HUES6 (cell line): ENCODE measurements around the gene IL1RN.

Experiments
- H3K27ac ChIP-seq: 2 replicates; pipeline ENCODE4 v1.7.0; 2013; ENCODE audit warnings: low read depth, mild to moderate bottlenecking, low read length, inconsistent platforms
- H3K27me3 ChIP-seq: 2 replicates; pipeline ENCODE4 v1.6.1; 2013; ENCODE audit warnings: low read length; ENCODE audit not compliant: control insufficient read depth, insufficient read depth
- H3K36me3 ChIP-seq: 2 replicates; pipeline ENCODE4 v1.6.1; 2013; ENCODE audit warnings: low read length; ENCODE audit not compliant: control insufficient read depth, insufficient read depth
- H3K4me1 ChIP-seq: 2 replicates; pipeline ENCODE4 v1.6.1; 2013; ENCODE audit warnings: low read length; ENCODE audit not compliant: control insufficient read depth, insufficient read depth
- H3K4me3 ChIP-seq: 2 replicates; pipeline ENCODE4 v1.5.1; 2013; ENCODE audit warnings: low read depth, low read length
- H3K9ac ChIP-seq: one replicate; pipeline ENCODE4 v1.6.1; 2013; ENCODE audit warnings: mild to moderate bottlenecking, low read length
- H3K9me3 ChIP-seq: 2 replicates; pipeline ENCODE4 v1.6.1; 2013; ENCODE audit warnings: low read depth, low read length; ENCODE audit not compliant: control insufficient read depth, insufficient read depth

IL1RN gene

DNA sequence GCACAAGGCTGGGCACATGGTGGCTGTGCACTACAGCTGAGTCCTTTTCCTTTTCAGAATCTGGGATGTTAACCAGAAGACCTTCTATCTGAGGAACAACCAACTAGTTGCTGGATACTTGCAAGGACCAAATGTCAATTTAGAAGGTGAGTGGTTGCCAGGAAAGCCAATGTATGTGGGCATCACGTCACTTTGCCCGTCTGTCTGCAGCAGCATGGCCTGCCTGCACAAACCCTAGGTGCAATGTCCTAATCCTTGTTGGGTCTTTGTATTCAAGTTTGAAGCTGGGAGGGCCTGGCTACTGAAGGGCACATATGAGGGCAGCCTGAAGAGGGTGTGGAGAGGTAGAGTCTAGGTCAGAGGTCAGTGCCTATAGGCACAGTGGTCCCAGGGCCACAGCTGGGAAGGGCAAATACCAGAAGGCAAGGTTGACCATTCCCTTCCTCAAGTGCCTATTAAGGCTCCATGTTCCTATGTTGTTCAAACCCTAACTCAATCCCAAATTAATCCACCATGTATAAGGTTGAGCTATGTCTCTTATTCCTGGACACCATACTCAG lies 2.2 kb downstream of the IL1RN start:
- Histone ChIP-seq H3K9ac (no peak overlapping the region), H3K27ac (no peak overlapping the region), H3K4me1 (no peaks in the 10 kb centered on the region), H3K4me3 (no peak overlapping the region), H3K27me3 (no peaks in the 10 kb centered on the region; the same call in 1 of the 2 replicates), H3K9me3 (no peaks in the 10 kb centered on the region), H3K36me3 (no peaks in the 10 kb centered on the region)

DNA sequence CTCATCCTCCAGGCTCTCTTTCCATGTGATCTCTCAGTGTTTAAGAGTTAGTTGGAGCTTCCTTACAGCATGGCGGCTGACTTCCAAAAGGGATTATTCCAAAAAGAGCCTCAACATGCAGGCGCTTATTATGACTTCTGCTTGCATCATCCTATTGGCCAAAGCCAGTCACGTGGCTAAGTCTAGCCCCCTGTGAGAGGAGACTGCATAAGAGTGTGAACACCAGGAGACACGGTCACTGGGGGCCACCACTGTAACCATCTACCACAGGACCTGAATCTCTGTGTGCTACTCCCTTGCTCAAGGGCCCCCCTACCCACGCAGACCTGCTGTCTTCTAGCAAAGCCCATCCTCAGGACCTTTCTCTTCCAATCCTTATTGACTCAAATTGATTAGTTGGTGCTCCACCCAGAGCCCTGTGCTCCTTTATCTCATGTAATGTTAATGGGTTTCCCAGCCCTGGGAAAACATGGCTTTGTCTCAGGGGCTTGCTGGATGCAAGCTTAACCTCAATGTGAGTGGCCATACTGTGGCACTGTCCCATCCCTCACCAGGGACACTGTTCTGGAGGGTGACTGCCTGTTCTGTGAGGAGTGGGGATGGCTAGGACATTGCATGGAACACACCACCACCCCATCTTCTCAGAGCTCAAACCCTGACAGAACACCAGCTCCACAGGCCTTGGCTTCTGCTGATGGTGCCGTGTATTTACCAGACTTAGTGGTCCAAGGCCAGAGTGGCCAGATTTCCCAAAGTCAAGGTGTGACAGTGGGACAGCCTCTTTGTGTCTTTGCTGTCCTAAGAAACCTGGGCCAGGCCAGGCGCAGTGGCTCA lies 4.2 kb downstream of the IL1RN start:
- no peaks in the 10 kb centered on the region; the same call in 1 of the 2 replicates for H3K27me3 ChIP-seq
- H3K4me3 ChIP-seq: no peak overlapping the region
- no peaks in the 10 kb centered on the region for H3K4me1 ChIP-seq
- H3K9me3 ChIP-seq: no peaks in the 10 kb centered on the region
- no peak overlapping the region for H3K27ac ChIP-seq
- H3K9ac ChIP-seq: no peak overlapping the region
- no peaks in the 10 kb centered on the region for H3K36me3 ChIP-seq

DNA sequence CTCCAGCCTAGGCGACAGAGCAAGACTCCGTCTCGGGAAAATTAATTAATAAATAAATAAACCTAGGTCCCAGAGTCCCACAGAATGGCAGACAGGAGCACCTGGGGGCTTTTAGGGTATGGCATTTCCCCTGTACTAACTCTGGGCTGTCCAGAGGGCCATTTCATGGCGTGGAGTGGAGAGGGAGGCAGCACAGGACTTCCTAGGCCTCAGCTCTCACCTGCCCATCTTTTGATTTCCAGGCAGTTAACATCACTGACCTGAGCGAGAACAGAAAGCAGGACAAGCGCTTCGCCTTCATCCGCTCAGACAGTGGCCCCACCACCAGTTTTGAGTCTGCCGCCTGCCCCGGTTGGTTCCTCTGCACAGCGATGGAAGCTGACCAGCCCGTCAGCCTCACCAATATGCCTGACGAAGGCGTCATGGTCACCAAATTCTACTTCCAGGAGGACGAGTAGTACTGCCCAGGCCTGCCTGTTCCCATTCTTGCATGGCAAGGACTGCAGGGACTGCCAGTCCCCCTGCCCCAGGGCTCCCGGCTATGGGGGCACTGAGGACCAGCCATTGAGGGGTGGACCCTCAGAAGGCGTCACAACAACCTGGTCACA lies 5.1 kb downstream of the IL1RN start:
- Histone ChIP-seq H3K4me3 (no peak overlapping the region), H3K27me3 (no peaks in the 10 kb centered on the region; the same call in 1 of the 2 replicates), H3K36me3 (no peaks in the 10 kb centered on the region), H3K9me3 (no peaks in the 10 kb centered on the region), H3K9ac (no peak overlapping the region), H3K27ac (no peak overlapping the region), H3K4me1 (no peaks in the 10 kb centered on the region)

DNA sequence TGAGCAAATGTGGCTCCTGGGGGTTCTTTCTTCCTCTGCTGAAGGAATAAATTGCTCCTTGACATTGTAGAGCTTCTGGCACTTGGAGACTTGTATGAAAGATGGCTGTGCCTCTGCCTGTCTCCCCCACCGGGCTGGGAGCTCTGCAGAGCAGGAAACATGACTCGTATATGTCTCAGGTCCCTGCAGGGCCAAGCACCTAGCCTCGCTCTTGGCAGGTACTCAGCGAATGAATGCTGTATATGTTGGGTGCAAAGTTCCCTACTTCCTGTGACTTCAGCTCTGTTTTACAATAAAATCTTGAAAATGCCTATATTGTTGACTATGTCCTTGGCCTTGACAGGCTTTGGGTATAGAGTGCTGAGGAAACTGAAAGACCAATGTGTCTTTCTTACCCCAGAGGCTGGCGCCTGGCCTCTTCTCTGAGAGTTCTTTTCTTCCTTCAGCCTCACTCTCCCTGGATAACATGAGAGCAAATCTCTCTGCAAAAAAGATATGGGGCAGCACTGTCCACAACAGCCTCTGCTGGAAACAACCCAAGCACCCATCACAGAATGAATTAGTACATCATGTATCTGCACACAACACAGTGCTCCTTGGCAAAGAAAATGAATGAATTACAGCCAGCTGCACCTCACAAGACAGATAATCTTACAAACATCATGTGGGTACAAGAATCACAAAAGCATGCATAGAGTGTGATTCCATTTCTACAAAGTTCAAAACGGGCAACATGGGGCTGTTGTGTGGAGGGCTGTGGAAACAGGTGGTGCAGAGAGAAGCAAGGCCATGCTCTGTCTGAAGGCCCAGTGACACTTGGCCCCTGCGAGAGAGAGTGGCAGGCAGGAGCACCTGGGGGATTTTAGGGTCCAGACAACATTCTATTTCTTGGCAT lies 6.6 kb downstream of the IL1RN start:
- Histone ChIP-seq H3K27me3 (no peaks in the 10 kb centered on the region; the same call in 1 of the 2 replicates), H3K4me3 (no peak overlapping the region), H3K9me3 (no peaks in the 10 kb centered on the region), H3K9ac (no peak overlapping the region), H3K27ac (no peak overlapping the region), H3K4me1 (peaks cover 5% of the 10 kb centered on the region; the same call in 1 of the 2 replicates), H3K36me3 (no peaks in the 10 kb centered on the region)

DNA sequence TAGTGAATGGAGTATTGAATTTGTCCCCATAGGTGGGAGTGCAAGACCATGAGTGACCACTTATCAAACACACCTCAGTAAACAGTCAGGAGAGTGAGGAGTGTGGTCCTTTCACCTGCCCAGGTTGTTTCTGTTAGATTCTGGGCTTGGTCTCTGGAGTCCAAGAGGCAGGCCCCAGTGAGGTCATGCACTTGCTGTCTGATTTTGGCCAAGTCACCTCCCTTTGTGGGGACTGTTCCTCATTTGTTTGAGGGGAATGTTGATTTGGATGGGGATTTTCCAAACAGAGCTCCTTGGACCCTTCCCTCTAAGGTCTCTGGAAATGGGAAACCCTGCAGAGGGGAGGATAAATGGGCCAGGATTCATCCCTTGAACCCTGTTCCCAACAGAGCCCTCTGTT lies 7.3 kb downstream of the IL1RN start:
- no peak overlapping the region for H3K9ac ChIP-seq
- H3K4me1 ChIP-seq: peaks cover 5% of the 10 kb centered on the region; the same call in 1 of the 2 replicates
- no peaks in the 10 kb centered on the region for H3K36me3 ChIP-seq
- H3K27me3 ChIP-seq: no peaks in the 10 kb centered on the region
- H3K4me3 ChIP-seq: no peak overlapping the region
- no peaks in the 10 kb centered on the region for H3K9me3 ChIP-seq
- no peak overlapping the region for H3K27ac ChIP-seq

DNA sequence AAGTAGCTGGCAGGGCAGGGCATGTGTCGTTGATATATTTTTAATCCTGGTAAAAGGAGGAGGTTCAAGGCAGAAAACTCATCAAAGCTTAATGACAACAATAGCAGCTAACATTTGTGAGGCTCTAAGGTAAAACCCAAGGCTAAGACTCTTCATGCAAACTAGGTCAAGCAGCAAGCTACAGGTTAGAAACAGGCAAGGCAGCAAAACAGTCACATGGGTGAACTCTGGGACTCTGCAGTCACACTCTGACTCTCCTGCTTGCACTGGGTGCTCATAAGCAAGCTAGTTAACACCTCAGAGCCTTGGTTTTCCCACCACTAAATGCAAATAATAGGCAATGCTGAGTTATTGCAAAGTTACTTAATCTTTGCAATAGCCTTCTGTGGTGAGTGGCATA lies 7.9 kb downstream of the IL1RN start:
- Histone ChIP-seq H3K27ac (no peak overlapping the region), H3K27me3 (no peaks in the 10 kb centered on the region), H3K9me3 (no peaks in the 10 kb centered on the region), H3K4me1 (peaks cover 5% of the 10 kb centered on the region; the same call in 1 of the 2 replicates), H3K9ac (no peak overlapping the region), H3K36me3 (no peaks in the 10 kb centered on the region), H3K4me3 (no peak overlapping the region)

DNA sequence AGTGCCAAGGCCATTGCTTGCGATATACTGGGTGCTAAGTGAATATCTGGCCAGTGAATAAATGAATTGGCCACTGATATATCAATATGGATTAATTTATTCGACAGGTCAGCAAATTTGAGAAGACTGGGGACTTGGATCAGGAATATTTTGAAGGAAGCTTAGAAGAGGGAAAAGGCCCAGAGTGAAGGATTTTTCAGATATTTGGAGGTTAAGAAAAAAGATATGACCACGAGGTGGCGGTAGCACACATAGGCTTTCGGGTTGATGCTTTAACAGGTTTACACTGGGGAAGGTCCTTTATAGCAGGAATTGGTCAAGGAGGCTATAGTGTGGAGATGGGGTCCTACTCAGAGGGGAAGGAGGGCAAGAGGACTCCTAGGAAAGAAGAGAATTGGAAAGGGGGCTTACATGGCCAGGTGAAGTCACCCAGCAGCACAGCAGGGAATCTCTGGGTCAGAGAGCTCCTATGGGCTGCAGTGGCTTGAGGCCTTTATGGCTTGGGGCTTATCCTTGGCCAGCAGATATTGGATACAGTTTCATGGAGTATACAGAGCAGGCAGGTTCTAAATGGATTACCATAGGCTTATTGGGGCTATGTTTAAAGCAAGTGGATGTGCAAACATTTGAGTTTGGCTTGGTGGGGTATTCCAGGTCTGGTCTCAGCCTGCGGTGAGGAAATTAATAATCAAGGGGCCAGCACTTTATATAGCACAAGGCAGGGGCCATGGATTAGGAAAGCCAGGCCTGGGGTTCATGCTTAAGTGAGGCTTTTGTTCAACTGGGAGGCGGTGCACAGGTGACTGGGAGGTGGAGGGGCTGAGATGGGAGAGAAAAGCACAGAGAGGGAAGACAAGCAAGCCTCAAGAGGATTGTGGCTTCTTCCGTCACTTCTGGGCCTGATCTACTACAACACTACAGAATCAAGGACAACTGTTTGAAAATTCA lies 9.7 kb downstream of the IL1RN start:
- Histone ChIP-seq H3K4me3 (no peak overlapping the region), H3K4me1 (peaks cover 5% of the 10 kb centered on the region; the same call in 1 of the 2 replicates), H3K9ac (no peak overlapping the region), H3K27ac (no peak overlapping the region), H3K27me3 (no peaks in the 10 kb centered on the region), H3K36me3 (no peaks in the 10 kb centered on the region), H3K9me3 (no peaks in the 10 kb centered on the region)

DNA sequence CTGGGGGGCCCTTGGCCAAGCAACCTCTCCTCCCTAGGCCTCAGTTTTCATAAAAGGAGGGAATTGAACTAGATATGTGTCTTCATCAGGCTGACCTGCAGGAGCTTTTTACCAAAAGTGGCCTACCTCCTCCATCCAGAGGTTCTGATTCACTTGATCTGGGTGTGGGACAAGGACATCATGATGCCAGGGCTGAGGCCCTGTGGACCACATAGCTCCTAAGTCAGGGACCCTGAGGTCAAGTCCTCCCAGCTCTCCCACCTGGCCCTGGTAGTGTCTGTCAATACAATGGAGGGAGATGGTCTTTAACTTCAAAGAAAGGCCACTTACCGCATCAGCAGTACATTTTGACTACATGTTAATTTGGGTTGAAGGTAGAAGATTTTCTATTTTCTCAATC lies 10.4 kb downstream of the IL1RN start:
- no peaks in the 10 kb centered on the region for H3K27me3 ChIP-seq
- peaks cover 5% of the 10 kb centered on the region; the same call in 1 of the 2 replicates for H3K4me1 ChIP-seq
- no peaks in the 10 kb centered on the region for H3K9me3 ChIP-seq
- H3K36me3 ChIP-seq: no peaks in the 10 kb centered on the region
- H3K4me3 ChIP-seq: no peak overlapping the region
- no peak overlapping the region for H3K9ac ChIP-seq
- H3K27ac ChIP-seq: no peak overlapping the region

DNA sequence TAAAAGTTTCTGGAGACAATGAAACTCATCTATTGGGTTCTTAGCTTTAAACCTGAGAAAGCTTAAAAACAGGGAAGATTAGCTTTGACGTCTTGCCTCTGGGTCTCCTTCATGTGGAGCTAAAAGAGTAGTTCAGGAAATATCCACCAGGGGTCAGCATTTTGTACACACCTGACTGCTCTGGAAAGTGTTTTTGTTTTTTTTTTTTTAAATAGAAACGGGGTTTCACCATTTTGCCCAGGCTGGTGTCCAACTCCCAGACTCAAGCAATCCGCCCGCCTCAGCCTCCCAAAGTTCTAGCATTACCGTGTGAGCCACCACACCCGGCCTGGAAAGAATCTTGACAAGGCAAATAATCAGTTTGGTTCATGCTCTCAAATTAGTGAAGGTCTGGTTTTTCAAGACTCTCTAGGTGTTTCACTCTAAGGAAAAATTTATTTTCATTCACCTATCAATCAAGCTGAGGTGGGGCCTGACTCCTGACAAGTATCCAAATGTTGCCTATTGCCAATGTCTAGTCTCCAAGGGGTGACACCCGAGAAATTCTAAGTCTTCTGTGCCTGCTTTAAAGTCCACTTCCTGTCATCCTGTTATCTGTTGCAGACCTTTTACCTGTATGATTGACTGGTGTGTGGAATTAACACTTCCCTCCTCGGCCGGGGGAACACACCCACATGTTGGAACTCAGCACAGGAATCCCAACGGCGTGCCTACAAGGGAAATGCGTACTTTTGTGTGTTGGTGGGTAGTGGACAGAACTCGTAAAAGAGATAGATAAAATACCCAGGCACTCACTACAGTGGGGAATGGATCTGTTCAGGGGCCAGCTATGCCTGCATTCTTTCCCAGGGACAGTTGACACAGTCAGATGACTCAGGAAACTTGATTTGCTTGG lies 11.3 kb downstream of the IL1RN start:
- no peaks in the 10 kb centered on the region for H3K27me3 ChIP-seq
- no peaks in the 10 kb centered on the region for H3K36me3 ChIP-seq
- H3K9me3 ChIP-seq: no peaks in the 10 kb centered on the region
- no peak overlapping the region for H3K9ac ChIP-seq
- no peak overlapping the region for H3K4me3 ChIP-seq
- peaks cover 5% of the 10 kb centered on the region; the same call in 1 of the 2 replicates for H3K4me1 ChIP-seq
- no peak overlapping the region for H3K27ac ChIP-seq
